H9 (cell line): Measurements from ENCODE around the gene IL1RAPL1. TPM values are rescaled to one million over a fixed set of nuclear protein-coding genes. Genes with fewer than 3 reads are reported as not detected.

Source experiments
- DNase-seq: peaks from one replicate; pipeline ENCODE4 v3.0.0-alpha.2; 2017
- H2AFZ ChIP-seq: one replicate; pipeline ENCODE4 v1.6.1; 2013; ENCODE audit warnings: mild to moderate bottlenecking, low read length, control low read depth, moderate library complexity
- H2AK5ac ChIP-seq: 2 replicates; pipeline ENCODE4 v1.6.1; 2013; ENCODE audit warnings: low read length, control low read depth, mixed read lengths; ENCODE audit not compliant: insufficient read length
- H2BK120ac ChIP-seq: one replicate; pipeline ENCODE4 v1.6.1; 2013; ENCODE audit warnings: low read depth, mild to moderate bottlenecking, low read length, control low read depth, inconsistent platforms; ENCODE audit not compliant: poor library complexity, severe bottlenecking
- H2BK12ac ChIP-seq: 2 replicates; pipeline ENCODE4 v1.6.1; 2013; ENCODE audit warnings: low read length, control low read depth, mixed read lengths, low read depth; ENCODE audit not compliant: insufficient read length
- H2BK15ac ChIP-seq: 2 replicates; pipeline ENCODE4 v1.6.1; 2013; ENCODE audit warnings: low read depth, low read length, control low read depth
- H2BK20ac ChIP-seq: one replicate; pipeline ENCODE4 v1.6.1; 2013; ENCODE audit warnings: low read depth, mild to moderate bottlenecking, low read length, control low read depth, inconsistent platforms; ENCODE audit not compliant: poor library complexity, severe bottlenecking
- H2BK5ac ChIP-seq: 2 replicates; pipeline ENCODE4 v1.6.1; 2013; ENCODE audit warnings: low read length, control low read depth, mixed read lengths; ENCODE audit not compliant: insufficient read length
- H3K14ac ChIP-seq: 2 replicates; pipeline ENCODE4 v1.6.1; 2013; ENCODE audit warnings: low read length, control low read depth; ENCODE audit not compliant: insufficient read depth
- H3K18ac ChIP-seq: 2 replicates; pipeline ENCODE4 v1.6.1; 2013; ENCODE audit warnings: low read depth, mild to moderate bottlenecking, mixed read lengths, low read length, control low read depth; ENCODE audit not compliant: insufficient read length
- H3K23ac ChIP-seq: 2 replicates; pipeline ENCODE4 v1.6.1; 2013; ENCODE audit warnings: low read length, control low read depth, mixed read lengths, low read depth; ENCODE audit not compliant: insufficient read length
- H3K23me2 ChIP-seq: 2 replicates; pipeline ENCODE4 v1.6.1; 2013; ENCODE audit warnings: low read depth, mild to moderate bottlenecking, mixed read lengths, low read length, control low read depth; ENCODE audit not compliant: insufficient read length, poor library complexity, severe bottlenecking
- H3K27ac ChIP-seq: 2 replicates; pipeline ENCODE4 v1.5.1; 2013; ENCODE audit warnings: low read length, control low read depth, mixed read lengths, low read depth; ENCODE audit not compliant: insufficient read length
- H3K27me3 ChIP-seq: 2 replicates; pipeline ENCODE4 v1.6.1; 2013; ENCODE audit warnings: low read length, control low read depth, inconsistent platforms; ENCODE audit not compliant: insufficient read depth
- H3K4ac ChIP-seq: 2 replicates; pipeline ENCODE4 v1.6.1; 2013; ENCODE audit warnings: low read depth, mild to moderate bottlenecking, control low read depth, inconsistent platforms, low read length, moderate library complexity
- H3K4me1 ChIP-seq: 2 replicates; pipeline ENCODE4 v1.6.1; 2013; ENCODE audit warnings: low read length, control low read depth, inconsistent platforms; ENCODE audit not compliant: insufficient read depth
- H3K4me2 ChIP-seq: 2 replicates; pipeline ENCODE4 v1.6.1; 2013; ENCODE audit warnings: low read length, control low read depth, mixed read lengths; ENCODE audit not compliant: insufficient read length, insufficient read depth
- H3K56ac ChIP-seq: 2 replicates; pipeline ENCODE4 v1.6.1; 2013; ENCODE audit warnings: low read depth, mild to moderate bottlenecking, mixed read lengths, low read length, control low read depth; ENCODE audit not compliant: insufficient read length
- H3K79me1 ChIP-seq: 2 replicates; pipeline ENCODE4 v1.6.1; 2013; ENCODE audit warnings: low read depth, mild to moderate bottlenecking, moderate library complexity, low read length, control low read depth, inconsistent platforms; ENCODE audit not compliant: insufficient read depth, poor library complexity, severe bottlenecking
- H3K79me2 ChIP-seq: 2 replicates; pipeline ENCODE4 v1.6.1; 2013; ENCODE audit warnings: low read length, control low read depth, inconsistent platforms; ENCODE audit not compliant: insufficient read depth
- H3K9ac ChIP-seq: 2 replicates; pipeline ENCODE4 v1.6.1; 2013; ENCODE audit warnings: low read length, control low read depth, mixed read lengths; ENCODE audit not compliant: insufficient read length; ENCODE audit errors: extremely low read depth
- H3K9me3 ChIP-seq: one replicate; pipeline ENCODE4 v1.6.1; 2013; ENCODE audit warnings: low read depth, low read length, inconsistent platforms; ENCODE audit not compliant: control insufficient read depth
- H3T11ph ChIP-seq: one replicate; pipeline ENCODE4 v1.6.1; 2013; ENCODE audit warnings: mild to moderate bottlenecking, low read length, control low read depth, inconsistent platforms
- H4K20me1 ChIP-seq: one replicate; pipeline ENCODE4 v1.6.1; 2013; ENCODE audit not compliant: control insufficient read depth, insufficient read length, insufficient read depth
- H4K5ac ChIP-seq: 2 replicates; pipeline ENCODE4 v1.6.1; 2013; ENCODE audit warnings: low read depth, mild to moderate bottlenecking, mixed read lengths, low read length, control low read depth; ENCODE audit not compliant: insufficient read length
- H4K8ac ChIP-seq: replicated peaks from 2 replicates; pipeline ENCODE4 v1.6.1; 2013; ENCODE audit warnings: low read length, control low read depth, mixed read lengths, low read depth; ENCODE audit not compliant: insufficient read length
- H4K91ac ChIP-seq: 2 replicates; pipeline ENCODE4 v1.6.1; 2013; ENCODE audit warnings: low read depth, mild to moderate bottlenecking, moderate library complexity, mixed read lengths, low read length, control low read depth; ENCODE audit not compliant: insufficient read length
- H3K27ac Mint-ChIP-seq, 3 experiments: 2 replicates in 2 of 3; 3 replicates in 1 of 3; pipeline ENCODE4 v1.8.0; 2020 to 2021; ENCODE audit warnings: mixed read lengths in 3 of 3, mild to moderate bottlenecking in 1 of 3, moderate library complexity in 1 of 3
- H3K27me3 Mint-ChIP-seq: 2 replicates; pipeline ENCODE4 v1.8.0; 2021; ENCODE audit warnings: low read depth, mild to moderate bottlenecking, moderate library complexity, mixed read lengths
- H3K36me3 Mint-ChIP-seq, 3 experiments: 2 replicates in 2 of 3; 3 replicates in 1 of 3; pipeline ENCODE4 v1.8.0; 2020 to 2021; ENCODE audit warnings: low read depth in 3 of 3, mixed read lengths in 3 of 3; ENCODE audit not compliant: insufficient read depth in 1 of 3
- H3K4me1 Mint-ChIP-seq, 2 experiments: 2 replicates each; pipeline ENCODE4 v1.8.0; 2020; ENCODE audit warnings: mixed read lengths in 2 of 2
- H3K4me3 Mint-ChIP-seq, 2 experiments: 2 replicates in 1 of 2; 3 replicates in 1 of 2; pipeline ENCODE4 v1.8.0; 2020 to 2021; ENCODE audit warnings: mild to moderate bottlenecking in 2 of 2, mixed read lengths in 2 of 2, moderate library complexity in 1 of 2
- H3K9me3 Mint-ChIP-seq, 2 experiments: 2 replicates in 1 of 2; 3 replicates in 1 of 2; pipeline ENCODE4 v1.8.0; 2020; ENCODE audit warnings: mild to moderate bottlenecking in 2 of 2, mixed read lengths in 2 of 2, moderate library complexity in 1 of 2
- CTCF ChIP-seq: fragments of 200-600 bp; sonication (generic); conservative IDR thresholded peaks from 3 replicates; pipeline ENCODE4 v1.8.0; 2021; ENCODE audit warnings: antibody characterized with exemption, mild to moderate bottlenecking
- WGBS: extraction: QIAGEN DNeasy Blood & Tissue Kit; methylation state at CpG from one replicate; pipeline ENCODE4 v1.1.7; 2013; ENCODE audit warnings: missing lambda C conversion rate, low lambda C conversion rate, mixed read lengths; ENCODE audit not compliant: insufficient read length; ENCODE audit errors: extremely low coverage; 5-methylcytosine and 5-hydroxymethylcytosine counted together
- total RNA-seq: library from RNA; stranded (reverse); gene quantifications from 2 replicates; pipeline ENCODE4 v1.2.1, GENCODE V29; 2021

The IL1RAPL1 gene
- total RNA-seq, 1 experiment from 2014 or later, result 0.31 TPM

GRCh38 chrX:29231800-29232199 lies 644.6 kb downstream of the IL1RAPL1 start:
- no peak overlapping the region for H3K23ac ChIP-seq
- H3K4me2 ChIP-seq, result no peak overlapping the region
- no peak overlapping the region for H2BK5ac ChIP-seq
- H2BK120ac ChIP-seq, result no peak overlapping the region
- no peak overlapping the region for H3K27ac Mint-ChIP-seq
- no peaks in the 10 kb centered on the region for H3K9me3 ChIP-seq
- no peak overlapping the region for H3K56ac ChIP-seq
- no peak overlapping the region for H3K9ac ChIP-seq
- no peak overlapping the region for H3T11ph ChIP-seq
- no peaks in the 10 kb centered on the region for H3K36me3 Mint-ChIP-seq
- H3K4ac ChIP-seq, result no peak overlapping the region
- H2BK12ac ChIP-seq, result no peak overlapping the region
- H2BK20ac ChIP-seq, result no peak overlapping the region
- H3K9me3 Mint-ChIP-seq, result peaks cover 10 to 47% of the 10 kb centered on the region in 2 experiments
- DNase-seq, result no peak
- WGBS, result no CpG with 5 or more reads among the region's 2 CpGs
- H3K27me3 ChIP-seq, result peaks cover 16% of the 10 kb centered on the region; the same call in 1 of the 2 replicates
- H4K8ac ChIP-seq, result no peak overlapping the region
- H2AFZ ChIP-seq, result no peak overlapping the region
- no peak overlapping the region for H3K18ac ChIP-seq
- TF ChIP-seq CTCF, result peak; percentile 58; the same call in 2 of the 3 replicates
- H3K4me1 ChIP-seq, result no peaks in the 10 kb centered on the region
- H2BK15ac ChIP-seq, result no peak overlapping the region
- H3K4me3 Mint-ChIP-seq, result no peak overlapping the region
- no peak overlapping the region for H3K14ac ChIP-seq
- H3K27ac ChIP-seq, result no peak overlapping the region
- no peak overlapping the region for H4K91ac ChIP-seq
- H3K79me2 ChIP-seq, result no peaks in the 10 kb centered on the region
- peaks cover 4% of the 10 kb centered on the region in 2 experiments; a peak in 3 of 4 replicates for H3K4me1 Mint-ChIP-seq
- H4K20me1 ChIP-seq, result no peaks in the 10 kb centered on the region
- peaks cover 96% of the 10 kb centered on the region for H3K27me3 Mint-ChIP-seq
- H2AK5ac ChIP-seq, result no peak overlapping the region
- H3K23me2 ChIP-seq, result no peaks in the 10 kb centered on the region
- no peak overlapping the region for H4K5ac ChIP-seq
- H3K79me1 ChIP-seq, result no peaks in the 10 kb centered on the region
